ENCODE data around the gene MYRFL.
A peak's percentile ranks its signal among the peaks of the same experiment; 100 is the strongest.

Gene MYRFL

DNA sequence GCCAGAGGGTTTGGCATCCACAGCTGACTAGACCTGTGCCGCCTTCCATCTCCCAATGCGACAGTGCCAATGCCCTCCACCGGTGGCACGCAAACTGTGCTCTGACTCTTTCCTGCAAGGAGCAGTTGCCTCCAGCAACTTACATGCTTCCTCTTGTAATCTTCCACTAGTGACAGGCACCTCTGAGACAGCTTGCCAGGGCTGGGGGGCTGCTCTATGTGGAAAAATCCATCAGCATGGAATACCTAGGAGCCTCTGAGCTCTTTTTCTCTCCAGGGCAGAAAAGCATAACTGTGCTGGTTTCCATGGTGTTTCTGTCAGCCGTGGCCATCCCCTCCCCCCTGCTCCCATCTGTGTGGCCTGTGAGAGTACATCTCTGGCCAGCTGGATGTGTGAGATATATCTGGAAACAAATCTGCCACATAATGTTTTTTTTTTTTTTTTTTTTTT lies 110.6 kb downstream of the MYRFL start:
- peak; percentile 66 for DNase-seq

DNA sequence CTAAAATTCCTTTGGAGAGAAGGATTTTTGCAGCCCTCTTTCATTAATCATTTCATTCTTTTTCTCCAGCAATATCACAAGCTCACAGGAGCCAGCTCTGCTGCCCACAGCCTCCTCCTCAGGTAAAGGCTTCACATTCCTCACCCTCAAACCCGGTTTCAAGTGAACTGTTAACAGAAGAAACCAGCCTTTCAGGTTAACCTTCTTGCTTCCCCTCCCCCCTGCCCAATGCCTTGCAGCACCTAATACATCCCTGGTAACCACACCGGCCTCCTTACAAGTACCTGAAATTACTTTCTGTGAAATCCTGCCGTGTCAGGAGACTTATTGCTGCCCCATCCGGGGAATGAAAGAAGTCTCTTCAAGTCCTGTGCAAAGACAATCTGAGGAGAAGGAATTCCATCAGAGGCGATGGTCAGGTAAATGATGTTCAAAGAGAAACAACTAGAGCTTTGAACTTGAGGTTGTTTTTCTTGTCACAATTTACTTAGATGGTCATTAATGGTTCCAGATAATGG lies 111.2 kb downstream of the MYRFL start:
- no peak for DNase-seq

DNA sequence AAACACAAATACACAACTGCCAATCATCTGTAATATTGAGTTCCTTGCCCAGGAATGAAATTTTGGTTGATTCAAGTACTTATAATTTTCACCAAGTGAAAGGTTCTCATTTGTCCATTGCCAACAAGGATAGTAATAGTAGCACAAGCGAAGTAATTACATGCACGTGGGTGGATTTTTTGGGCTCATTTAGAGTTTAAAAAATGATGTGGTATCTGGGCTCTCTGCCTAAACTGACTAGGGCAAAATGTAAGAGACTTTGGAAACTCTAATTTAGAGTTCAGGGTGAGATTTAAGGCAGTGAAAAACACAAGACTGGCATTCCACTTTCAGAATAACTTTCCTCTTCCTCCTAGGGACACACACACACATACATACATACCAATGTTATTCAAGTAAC lies 111.7 kb downstream of the MYRFL start:
- DNase-seq: no peak

DNA sequence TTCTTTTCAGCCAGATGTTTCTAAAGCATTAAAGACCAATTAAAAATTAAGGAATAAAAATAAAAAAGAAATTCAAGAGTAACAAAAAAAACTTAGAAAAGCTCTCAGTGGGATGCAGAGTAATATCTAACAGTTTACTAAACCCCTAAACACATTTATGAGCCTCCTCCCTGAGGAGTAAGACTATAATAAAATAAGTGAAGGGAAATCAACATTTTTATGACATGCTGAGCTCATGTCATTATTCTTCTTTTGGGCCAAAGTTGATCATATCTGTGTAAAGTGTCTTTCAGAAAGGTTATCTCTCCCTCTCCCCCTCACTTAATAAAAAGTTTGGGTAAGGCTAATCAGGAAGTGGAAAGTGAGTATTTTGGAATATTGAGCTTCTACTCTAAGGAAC lies 122.1 kb downstream of the MYRFL start:
- DNase-seq: no peak

DNA sequence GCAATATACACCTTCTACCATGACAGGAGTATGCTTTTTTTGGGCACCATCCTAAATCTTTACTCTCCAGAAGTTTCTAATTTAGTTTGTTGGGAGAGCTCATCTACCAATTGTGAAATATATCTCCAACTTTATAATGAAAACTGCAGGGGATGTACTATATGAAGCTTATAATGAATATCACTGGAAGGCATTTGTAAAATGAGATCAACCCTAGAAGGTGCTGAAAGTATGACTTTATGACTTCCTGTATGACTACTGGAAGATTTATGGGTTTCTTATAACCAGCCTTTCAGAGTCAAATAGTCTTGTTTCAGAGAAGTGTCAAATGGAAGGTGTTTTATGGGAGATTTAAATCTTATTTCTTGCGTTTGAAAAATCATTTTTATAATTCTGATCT lies 122.9 kb downstream of the MYRFL start:
- no peak for DNase-seq

DNA sequence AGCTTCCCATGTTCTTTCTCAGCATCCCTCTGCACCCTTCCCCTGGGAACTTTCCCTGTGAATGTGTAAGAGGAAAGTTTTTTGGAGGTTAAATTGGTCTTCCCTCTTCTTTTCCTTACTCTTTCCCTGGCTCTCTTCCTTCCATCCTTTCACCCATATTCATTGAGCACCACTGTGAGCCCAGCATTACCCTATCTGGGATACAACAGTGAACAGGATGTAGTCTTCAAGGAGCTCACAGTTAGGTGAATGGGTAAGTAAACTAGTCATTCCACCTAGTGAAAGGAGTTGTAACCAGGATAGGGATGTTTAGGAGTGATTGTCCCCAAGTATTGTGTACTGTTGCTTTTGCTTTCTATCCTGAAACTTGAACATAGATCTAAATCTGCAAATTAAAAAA lies 123.8 kb downstream of the MYRFL start:
- no peak for DNase-seq

DNA sequence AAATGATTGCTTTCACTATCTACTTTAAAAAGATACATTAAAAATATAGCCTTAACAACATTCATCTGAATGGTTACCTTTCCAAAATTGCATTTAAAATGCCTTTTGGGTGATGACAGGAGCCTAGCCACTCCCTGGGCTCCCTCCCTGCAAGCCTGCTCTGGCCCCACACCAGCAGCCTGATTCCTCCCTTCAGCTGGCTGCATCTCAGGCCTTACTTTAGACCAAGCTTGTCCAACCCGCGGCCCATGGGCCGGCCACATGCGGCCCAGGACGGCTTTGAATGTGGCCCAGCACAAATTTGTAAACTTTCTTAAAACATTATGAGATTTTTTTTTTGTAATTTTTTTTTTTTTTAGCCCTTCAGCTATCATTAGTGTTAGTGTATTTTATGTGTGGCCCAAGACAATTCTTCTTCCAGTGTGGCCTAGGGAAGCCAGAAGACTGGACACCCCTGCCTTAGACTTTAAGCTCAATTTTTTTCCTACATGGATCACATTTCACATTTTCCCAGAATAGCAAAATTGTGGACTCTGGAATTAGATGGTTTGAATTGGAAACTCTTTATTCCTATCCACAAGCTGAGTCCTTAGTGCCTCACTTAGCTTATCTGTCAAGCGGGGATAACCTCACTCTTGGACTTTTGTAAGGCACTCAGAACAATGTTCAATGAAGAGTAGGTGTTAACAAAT lies 124.4 kb downstream of the MYRFL start:
- DNase-seq: no peak

DNA sequence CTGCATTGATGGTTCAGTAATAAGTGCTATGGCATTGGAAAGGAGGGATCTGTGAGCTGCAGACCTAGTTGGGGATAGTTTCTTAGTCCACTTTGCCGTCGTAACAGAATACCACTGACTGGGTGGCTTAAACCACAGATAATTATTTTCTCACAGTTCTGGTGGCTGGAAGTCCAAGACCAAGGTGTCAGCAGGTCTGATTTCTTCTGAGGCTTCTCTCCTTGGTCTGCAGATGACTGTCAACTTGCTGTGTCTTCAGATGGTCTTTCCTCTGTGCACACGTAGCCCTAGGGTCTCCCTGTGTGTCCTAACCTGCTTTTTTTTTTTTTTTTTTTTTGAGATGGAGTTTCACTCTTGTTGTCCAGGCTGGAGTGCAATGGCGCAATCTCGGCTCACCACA lies 126.1 kb downstream of the MYRFL start:
- no peak for DNase-seq

DNA sequence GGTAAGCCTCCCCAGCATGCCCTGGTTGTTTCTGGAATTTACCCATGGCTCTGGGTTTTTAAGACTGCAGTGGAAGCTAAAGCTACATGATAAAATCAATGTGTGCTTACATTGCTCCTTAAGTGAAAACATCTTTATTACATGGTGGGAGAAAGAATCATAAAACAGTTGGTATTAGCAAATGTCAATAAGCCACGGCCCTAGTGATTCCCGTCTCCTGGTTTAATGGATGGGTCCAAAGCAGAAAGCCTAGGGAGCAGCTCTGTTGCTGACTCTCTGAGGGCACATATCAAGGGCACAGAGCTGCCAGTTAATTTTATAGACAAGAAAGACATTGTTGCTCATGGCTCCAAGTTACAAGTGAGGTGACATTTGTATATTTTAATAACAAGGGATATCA lies 127.9 kb downstream of the MYRFL start:
- DNase-seq: no peak

DNA sequence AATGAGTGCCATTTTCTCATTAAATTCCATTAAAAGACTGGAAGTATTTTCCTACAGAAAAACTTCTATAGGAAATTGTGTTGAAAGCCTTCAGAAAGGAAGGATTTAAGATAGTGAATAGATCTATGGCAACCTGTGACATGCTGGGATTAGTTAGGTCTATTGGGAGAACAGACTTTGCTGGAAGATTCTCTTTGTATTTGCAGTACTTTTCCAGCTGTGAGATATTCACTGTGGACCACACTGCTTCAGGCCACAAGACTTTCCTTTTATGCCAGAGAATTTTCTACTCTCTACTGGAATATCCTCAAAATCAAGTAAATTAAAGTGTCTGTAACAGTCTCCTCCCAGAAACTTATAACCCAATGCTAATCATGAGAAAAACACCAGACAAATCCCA lies 136.2 kb downstream of the MYRFL start:
- no peak for DNase-seq

DNA sequence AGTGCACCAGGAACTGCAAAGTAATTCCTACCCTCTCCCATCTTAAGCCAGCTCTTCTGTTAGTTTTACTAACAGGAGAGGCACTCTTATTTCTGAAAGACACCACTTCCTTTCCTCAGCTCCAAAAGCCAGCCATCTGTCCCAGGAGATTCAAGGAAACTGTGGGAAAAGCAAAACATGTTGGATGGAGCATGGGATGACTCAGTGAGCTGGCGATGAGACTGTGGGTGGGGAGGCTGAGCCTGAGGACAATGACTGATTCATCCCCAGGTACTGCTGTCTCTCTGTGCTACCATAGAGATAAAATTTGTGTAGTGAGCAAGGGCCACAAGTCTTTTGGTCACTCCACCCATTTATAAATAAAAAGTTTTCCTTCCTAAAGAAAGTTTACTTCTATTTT lies 141.4 kb downstream of the MYRFL start:
- DNase-seq: no peak

DNA sequence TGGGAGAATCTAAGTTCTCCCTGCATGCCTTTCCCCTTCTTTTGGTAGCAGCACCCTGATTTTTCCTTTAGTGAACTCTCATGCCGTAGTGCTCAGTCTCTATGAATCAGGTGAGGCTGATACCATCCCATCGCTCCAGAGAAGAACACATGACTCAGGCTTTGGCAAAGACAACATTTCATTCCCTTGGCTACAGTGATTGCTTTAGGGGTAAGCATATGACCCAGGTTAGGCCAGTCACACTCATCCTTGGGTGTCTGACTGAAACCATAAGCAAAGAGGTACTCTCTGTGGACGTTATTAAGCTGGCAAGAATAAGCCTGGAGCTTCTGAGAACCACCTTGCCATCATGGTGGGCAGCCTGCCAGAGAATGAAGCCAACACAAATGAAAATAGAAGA lies 141.8 kb downstream of the MYRFL start:
- DNase-seq: no peak

DNA sequence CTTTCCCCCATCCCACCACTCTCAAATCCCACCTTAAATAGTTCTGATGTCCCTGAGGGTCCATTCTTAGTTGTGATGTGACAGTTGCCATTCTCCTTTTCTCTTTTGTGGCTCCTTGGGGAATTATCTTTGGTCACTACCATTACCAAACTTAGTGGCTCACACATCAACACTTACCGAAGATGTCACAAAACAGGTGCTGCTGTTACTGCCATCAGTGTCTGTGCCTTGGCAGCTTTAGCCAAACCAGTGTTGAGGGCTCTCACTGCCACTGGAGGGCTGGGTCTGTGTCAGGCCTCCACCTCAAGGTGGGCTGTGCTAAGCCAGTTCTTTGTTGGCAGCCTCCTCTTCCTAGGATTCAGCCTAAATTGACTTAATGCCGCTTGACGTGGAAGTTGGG lies 144.0 kb downstream of the MYRFL start:
- DNase-seq: no peak

DNA sequence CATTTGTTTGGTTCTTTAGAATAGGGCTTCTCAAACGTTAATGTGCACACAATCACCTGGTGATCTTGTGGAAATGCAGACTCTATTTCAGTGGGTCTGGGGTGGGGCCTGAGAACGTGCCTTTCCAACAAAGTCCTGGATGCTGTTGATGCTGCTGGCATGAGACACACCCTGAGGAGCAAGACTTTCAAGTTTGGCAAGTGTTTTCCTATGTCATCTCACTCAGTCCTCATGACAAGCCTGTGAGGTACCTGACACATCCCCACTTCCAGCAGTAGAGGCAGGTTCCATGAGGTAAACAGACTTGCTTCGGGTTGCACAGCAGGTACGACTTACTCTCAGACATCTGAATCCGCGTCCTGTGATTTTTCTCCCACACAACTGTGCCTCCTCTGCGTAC lies 147.1 kb downstream of the MYRFL start:
- no peak for DNase-seq

DNA sequence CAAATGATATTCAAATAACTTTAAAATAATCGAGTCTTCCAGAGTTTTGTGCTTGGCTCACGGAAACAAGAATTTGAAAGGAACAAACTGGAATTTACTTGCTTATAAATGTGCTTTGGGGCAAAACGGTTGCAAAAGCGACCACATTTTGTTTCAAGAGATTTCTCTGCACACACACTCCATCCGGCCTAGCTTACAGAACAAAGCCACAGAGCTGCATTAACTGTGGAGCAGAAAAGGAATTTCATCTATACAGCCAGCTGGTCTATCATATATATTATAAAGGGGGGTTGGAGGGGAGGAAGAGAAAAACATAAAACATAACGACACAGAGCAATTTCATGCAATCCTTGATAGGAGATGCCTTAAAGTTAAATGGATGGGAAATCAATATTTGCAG lies 153.0 kb downstream of the MYRFL start:
- DNase-seq: no peak

DNA sequence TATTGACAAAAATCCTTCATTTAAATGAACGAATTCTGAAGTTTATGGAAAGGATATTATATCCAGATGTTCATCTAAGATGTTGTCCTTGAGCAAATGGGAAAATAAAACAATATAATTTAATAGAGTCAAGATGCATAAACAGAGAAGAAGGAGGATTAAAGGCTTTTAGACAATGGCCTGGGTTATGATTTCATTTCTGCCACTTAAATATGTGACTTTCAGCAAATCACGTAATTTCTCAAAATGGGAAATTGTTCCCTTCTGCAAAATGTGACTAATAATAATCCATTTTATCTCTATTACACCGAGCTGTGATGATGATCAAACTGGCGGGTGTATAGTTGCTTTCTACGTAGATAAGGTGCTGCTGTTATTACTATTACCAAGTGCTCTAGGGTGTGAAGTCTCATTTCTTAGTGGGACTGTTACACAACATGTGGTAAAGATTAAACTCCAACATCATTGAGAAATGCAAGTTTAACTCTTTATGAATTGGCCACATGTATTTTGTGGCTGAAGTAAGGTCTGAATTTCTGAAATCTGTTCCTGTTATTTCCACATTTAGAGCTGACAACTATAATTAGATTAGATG lies 157.0 kb downstream of the MYRFL start:
- DNase-seq: no peak

DNA sequence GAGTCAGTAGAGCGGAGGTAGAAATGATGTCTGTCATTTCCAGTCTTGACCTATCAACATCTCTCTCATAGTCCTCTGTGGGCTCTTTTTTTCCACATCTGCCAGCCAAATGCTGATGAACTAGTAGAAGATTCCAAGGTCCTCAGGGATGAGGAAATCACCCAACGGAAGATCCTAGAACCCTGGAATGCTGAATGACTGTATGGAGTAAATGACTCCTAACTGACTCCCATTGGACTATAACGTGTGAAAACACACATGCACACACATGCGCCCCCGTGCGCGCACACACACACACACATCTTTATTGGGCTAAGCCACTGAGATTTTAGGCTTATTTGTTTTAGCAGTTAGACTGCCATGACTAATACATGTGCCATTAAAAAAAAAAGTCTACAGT lies 159.2 kb downstream of the MYRFL start:
- no peak for DNase-seq

DNA sequence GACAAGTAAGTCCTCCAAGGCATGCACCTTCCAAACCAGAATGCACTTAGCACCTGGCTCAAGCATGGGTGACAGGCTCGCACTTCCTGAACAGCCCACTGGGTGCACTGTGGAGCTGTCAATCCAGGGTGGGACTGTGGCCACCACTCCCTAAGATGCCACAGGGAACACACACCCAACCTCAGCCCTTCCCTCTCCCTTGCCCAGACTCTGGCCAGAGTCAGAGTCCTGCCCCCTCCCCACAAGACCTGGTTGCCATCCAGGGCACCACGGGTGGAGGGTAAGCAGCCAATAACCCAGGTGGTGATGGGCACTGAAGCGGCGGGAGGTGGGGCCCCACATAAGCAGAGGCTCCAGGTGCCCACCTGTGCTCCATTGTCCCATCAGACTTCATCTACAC lies 160.6 kb downstream of the MYRFL start:
- no peak for DNase-seq

DNA sequence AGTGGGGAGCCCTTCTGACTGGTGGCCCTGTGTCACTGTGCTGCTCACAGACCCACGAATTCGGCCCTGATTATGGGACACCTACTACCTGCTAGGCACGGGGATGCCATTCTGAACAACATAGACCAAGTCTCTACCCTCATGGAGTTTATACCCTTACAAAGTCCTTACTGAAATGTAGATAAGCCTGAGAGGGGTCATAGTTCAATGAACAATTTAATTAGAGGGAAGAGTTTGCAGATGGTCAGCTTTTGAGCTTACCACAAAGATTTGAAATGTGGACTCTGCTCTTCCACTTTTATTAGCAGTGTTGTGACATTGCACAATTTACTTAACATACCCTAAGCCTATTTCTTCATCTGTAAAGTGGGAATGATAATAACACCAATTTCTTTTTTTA lies 161.1 kb downstream of the MYRFL start:
- no peak for DNase-seq

DNA sequence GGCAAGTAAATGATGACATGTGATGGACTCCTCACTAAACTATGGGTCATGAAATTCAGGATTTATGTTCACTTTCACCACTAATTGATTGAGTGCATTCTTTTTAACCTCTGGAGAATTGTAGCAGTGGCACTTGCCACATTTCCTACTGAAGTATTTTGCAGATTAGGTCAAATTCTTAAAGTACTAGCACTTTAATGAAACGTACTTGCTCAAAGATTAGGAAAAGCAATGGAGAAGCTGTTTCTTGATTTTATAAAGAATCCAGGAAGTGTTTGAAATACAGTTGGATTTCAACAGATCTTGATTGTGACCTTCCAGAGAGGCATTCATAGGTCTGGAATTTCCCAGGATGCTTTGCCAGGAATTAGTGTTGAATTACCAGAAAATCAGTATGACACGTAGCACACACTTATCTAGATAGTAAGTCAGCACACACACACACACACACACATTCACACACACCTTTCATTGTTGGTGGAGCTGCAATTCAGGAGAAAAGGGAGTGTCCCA lies 162.6 kb downstream of the MYRFL start:
- no peak for DNase-seq

DNA sequence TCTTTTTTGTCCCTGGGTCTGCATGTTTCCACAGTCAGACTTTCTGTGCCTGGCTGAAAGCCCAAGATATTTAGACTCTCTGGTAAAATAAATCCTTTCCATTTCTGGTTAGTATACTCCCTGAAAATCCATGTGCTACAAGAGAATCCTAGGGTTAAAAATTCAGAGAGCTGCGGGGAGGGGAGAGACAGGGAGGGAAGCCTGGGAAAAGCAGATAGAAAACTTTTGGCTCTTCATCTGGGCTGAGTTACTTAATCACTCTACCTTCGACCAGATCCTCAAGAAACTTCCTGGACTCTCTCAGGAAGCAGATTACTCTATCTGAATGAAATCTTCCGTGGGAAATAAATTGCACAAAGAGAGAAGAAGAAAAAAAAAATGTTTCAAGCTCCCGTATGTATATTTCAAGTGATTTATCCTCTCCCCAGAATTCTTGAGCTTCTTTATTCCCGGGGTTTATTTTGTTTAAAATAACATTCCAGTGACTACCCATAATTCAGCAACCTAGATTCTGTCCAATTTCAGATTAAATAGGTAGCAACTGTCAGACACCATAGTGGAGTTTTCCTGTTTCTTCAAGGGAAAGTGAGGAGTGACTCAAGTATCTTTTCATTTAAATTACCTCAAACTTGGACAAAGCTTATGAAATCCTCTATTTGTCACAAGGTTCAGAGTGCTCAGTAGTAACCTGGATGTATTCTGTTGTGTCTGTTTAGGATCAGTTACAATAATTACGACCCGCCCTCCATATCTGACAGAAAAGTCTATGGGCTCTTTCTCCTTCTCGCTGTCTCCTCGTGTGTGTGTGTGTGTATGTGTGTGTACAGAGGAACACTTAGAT lies 163.7 kb downstream of the MYRFL start:
- no peak for DNase-seq

DNA sequence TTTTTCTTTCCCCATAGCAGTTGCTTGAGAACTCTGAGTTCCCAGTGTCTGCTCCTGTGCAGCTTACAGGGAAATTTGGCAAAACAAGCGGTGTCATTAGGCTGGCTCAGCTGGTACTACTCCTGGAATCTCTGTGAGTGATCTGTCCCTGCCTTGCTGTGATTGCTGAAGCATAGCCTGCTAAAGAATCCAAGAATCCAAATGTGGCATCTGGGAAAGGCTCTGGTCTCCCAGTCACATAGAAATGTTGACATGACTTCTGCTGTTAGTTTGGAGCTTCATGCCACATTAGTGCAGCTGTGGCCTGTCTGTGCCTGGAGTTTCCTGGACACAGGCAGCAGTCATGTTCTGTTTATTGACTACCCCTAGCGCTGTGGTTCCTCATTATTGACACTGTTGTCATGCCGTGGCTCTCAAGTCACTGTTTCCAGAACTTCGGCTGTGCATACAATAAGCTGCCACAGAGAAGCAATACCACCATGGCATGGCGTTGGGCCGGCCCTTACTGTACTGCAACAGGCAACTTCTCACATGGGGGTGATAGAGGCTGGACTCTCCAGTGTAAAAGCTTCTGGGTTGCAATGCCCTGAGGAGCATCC lies 166.8 kb downstream of the MYRFL start:
- no peak for DNase-seq

DNA sequence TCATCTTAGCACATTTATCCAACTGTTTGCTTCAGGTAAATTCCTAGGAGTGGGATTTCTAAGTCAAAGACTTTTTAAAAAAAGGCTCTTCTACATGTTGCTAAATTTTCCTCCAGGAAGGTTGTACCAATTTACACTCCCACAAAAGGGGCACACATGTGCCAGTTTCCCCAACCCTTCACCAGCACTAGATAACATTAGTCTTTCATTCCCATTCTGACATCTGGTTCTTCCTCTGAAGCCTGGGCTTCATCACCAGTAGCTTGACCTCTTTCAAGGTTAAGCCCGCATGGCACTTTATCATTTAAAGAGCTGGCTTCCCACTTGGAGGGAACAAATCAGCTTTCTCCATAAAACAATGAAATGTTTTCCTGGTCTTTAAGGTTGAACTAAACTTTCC lies 168.4 kb downstream of the MYRFL start:
- no peak for DNase-seq

All from NCI-H2171 (cell line).